ENCODE data around the gene SNX1.

SNX1 gene

DNA sequence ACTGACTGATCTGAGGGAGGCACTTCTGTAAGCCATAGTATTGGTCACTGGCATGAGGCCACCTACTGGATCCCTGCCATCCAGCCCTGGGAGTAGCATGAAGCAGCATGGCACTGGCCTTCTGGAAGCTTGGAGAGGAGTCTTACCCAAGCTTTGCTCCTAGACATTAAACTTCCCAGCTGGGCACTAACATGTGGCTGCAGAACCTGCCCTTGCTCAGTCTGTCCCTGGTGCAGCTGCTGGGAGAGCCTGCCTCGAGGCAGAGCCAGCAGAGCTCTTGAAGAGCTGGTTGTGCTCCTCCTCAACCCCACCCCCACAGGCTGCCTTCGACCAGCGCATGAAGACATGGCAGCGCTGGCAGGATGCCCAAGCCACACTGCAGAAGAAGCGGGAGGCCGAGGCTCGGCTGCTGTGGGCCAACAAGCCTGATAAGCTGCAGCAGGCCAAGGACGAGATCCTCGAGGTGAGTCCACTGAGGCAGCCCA lies 38.6 kb downstream of the SNX1 start:
- TF ChIP-seq CTCF (IDR thresholded peaks at IDR 0.05; ENCODE audit: low read depth, low read length): no peak
- H3K4me3 ChIP-seq (ENCODE audit: low read depth, low read length): no peak overlapping the region

DNA sequence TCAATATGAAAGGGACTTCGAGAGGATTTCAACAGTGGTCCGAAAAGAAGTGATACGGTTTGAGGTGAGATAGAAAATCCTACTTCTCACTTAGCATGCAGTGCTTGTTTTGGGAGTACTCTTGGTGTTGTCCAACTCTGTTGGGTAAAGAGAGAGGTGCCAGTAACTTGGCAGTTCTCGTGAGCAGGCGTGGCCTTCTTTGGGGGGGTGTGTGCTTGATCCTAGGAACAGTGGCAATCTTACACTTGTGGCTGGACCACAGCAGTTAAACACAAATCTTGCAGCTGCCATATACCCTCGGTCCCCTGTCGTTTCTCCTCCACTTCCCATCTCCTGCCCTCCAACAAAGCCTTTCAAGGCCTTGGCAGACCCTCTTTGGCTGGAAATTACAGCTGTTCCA lies 40.6 kb downstream of the SNX1 start:
- no peak overlapping the region for H3K4me3 ChIP-seq (ENCODE audit: low read depth, low read length)
- no peak for TF ChIP-seq CTCF (IDR thresholded peaks at IDR 0.05; ENCODE audit: low read depth, low read length)

- H3K4me3 ChIP-seq (ENCODE audit: low read depth, low read length): no peak overlapping the region
- TF ChIP-seq CTCF (IDR thresholded peaks at IDR 0.05; ENCODE audit: low read depth, low read length): no peak
These were observed 41.5 kb downstream of the SNX1 start for GRCh38 chr15:64137226-64137833.

DNA sequence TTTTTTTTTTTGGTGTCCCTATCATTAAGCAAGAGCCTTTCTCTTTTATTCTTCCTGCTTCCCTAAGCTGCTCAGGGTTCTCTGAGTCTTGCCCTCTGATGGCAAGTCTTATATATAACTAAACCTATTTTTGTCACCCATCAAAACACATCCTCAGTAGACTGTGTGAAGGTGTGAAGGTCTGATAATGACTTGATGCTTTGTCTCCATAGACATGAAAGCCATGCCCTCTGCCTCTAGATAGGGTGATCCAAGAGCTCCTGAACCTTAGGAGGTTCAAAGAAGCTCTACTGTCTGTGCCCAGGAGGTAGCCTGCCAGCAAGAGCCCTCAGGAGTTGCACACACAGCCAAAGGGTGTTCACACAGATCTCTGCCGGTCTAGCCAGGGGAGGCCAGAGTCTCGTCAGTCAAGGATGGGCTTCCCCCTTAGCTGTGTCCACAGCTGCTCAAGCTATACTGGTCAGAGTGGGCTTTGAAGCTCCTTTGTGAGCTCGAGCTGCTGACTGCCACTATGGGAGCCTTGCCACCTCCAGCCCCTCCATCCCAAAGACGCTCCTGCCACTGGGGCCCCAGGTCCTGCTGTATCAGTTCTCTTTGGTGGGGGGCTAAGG lies 42.7 kb downstream of the SNX1 start:
- TF ChIP-seq CTCF (IDR thresholded peaks at IDR 0.05; ENCODE audit: low read depth, low read length): no peak
- H3K4me3 ChIP-seq (ENCODE audit: low read depth, low read length): no peak overlapping the region

DNA sequence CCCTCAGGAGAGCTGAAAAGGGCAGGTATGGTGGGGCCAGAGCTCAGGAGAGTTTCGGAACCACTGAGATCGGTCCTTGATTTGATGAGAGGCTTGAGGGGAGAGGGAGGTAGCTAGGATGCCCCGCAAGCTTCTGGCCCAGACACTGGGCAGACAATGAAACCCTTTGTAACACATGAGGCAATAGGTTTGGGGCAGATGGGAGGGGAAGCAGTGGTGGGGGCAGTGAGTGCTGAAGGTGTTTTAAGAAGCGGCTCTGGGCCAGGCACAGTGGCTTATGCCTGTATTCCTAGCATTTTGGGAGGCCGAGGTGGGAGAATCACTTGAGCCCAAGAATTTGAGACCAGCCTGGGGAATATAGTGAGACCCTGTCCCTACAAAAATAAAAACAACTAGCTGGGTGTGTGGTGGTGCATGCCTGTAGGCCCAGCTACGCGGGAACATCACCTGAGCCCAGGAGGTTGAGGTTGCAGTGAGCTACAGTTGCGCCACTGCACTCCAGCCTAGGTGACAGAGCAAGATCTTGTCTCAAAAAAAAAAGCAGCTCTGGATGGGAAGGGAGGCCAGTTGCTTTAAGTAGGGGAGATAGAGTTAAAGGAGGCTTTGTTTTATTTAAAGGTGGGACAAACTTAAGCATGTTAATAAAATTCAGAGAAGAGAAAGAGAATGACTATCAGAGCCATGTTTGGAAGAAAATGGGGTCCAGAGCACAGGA lies 46.2 kb downstream of the SNX1 start:
- no peak for TF ChIP-seq CTCF (IDR thresholded peaks at IDR 0.05; ENCODE audit: low read depth, low read length)
- no peak overlapping the region for H3K4me3 ChIP-seq (ENCODE audit: low read depth, low read length)

DNA sequence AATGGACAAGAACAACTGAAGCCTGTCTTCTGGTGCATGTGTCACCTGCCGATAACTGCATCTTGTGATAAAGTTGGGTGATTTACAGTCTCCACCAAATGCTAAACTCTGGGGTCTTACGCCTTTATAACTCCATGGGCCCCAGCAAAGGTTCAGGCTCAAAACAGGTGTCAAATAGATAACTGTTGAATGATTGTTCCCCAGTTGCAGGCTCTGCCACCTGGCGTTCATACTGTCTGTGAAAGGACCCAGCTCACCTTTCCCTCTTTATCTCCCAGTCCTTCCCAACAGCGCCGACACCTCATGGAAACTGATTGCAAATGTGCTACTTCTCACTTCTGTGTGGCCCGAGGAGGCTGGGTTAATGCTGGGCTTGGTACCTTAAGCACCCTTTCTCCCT lies 47.5 kb downstream of the SNX1 start:
- no peak for TF ChIP-seq CTCF (IDR thresholded peaks at IDR 0.05; ENCODE audit: low read depth, low read length)
- H3K4me3 ChIP-seq (ENCODE audit: low read depth, low read length): no peak overlapping the region

DNA sequence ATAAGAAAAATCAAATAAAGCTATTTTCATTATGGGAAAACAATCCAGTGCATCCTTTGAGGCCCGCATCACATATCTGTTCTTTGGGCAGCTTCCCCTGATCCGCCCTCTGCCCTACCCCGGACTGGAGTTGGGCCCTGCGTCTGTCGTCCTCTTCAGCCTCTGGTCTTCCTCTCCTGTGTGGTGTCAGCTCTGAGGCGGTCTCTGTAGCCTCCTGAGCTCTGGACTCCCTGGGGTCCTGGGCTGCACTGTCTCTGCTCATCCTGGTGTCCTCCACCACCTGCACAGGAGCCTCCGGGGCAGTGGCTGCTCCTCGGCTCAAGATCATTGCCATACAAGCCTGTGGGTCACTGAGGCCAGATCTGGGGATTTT lies 48.4 kb downstream of the SNX1 start:
- TF ChIP-seq CTCF (IDR thresholded peaks at IDR 0.05; ENCODE audit: low read depth, low read length): no peak
- no peak overlapping the region for H3K4me3 ChIP-seq (ENCODE audit: low read depth, low read length)

Data from WI38 (cell line).